Activated CD8-positive, alpha-beta T cell treated with anti-CD3 and anti-CD28 coated beads, Interleukin-2, amount 10 ng/mL, durations not matched to agents 7 days and 5 days (primary cell): ENCODE data around the gene FSTL4. TPM values are rescaled to one million over a fixed set of nuclear protein-coding genes. Genes with fewer than 3 reads are reported as not detected.

Experiments
- ATAC-seq: fragments of 150-1000 bp; cut with Tn5 transposase; one replicate; pipeline ENCODE4 v1.10.0; 2021; ENCODE audit warnings: moderate library complexity
- CTCF ChIA-PET: fragments of 350-600 bp; sonication (Branson Sonifier 250); formaldehyde crosslinking; loops from one replicate; lab custom pipeline; 2021; ENCODE audit warnings: antibody characterized with exemption; lab: Charles Lee
- POLR2A ChIA-PET: fragments of 350-600 bp; sonication (Branson Sonifier 250); formaldehyde crosslinking; loops from one replicate; lab custom pipeline; 2021; ENCODE audit warnings: antibody characterized with exemption; lab: Charles Lee
- DNase-seq: peaks from one replicate; pipeline ENCODE4 v3.0.0-alpha.2; 2020
- H3K27ac Mint-ChIP-seq: one replicate; pipeline ENCODE4 v1.8.0; 2021; ENCODE audit warnings: mild to moderate bottlenecking, mixed read lengths
- H3K27me3 Mint-ChIP-seq: one replicate; pipeline ENCODE4 v1.8.0; 2021; ENCODE audit warnings: low read depth, mixed read lengths
- H3K36me3 Mint-ChIP-seq: one replicate; pipeline ENCODE4 v1.8.0; 2021; ENCODE audit warnings: low read depth, mixed read lengths
- H3K4me1 Mint-ChIP-seq: one replicate; pipeline ENCODE4 v1.8.0; 2021; ENCODE audit warnings: low read depth, mixed read lengths
- H3K4me3 Mint-ChIP-seq: one replicate; pipeline ENCODE4 v1.8.0; 2021; ENCODE audit warnings: mild to moderate bottlenecking, mixed read lengths
- H3K9me3 Mint-ChIP-seq: one replicate; pipeline ENCODE4 v1.8.0; 2022; ENCODE audit warnings: mixed read lengths; ENCODE audit not compliant: insufficient read depth
- total RNA-seq, 2 experiments: library from RNA; stranded (reverse); gene quantifications; one replicate each; pipeline ENCODE4 v1.2.3, GENCODE V29; 2021

FSTL4 gene
- total RNA-seq, 2 experiments from 2014 or later: not detected

- ChIA-PET CTCF (no interaction called here), POLR2A (no interaction called here)
- peaks cover 2% of the 10 kb centered on the region for H3K4me1 Mint-ChIP-seq
- no peak for ATAC-seq
- H3K36me3 Mint-ChIP-seq: no peaks in the 10 kb centered on the region
- peaks cover 6% of the 10 kb centered on the region for H3K27me3 Mint-ChIP-seq
- H3K9me3 Mint-ChIP-seq: no peaks in the 10 kb centered on the region
- DNase-seq: no peak
- H3K27ac Mint-ChIP-seq: no peak overlapping the region
- no peak overlapping the region for H3K4me3 Mint-ChIP-seq
These were observed 381.3 kb downstream of the FSTL4 start for GRCh38 chr5:133230823-133231578.

- H3K4me3 Mint-ChIP-seq: no peak overlapping the region
- no peaks in the 10 kb centered on the region for H3K36me3 Mint-ChIP-seq
- H3K4me1 Mint-ChIP-seq: peaks cover 2% of the 10 kb centered on the region
- H3K9me3 Mint-ChIP-seq: no peaks in the 10 kb centered on the region
- DNase-seq: no peak
- CTCF ChIA-PET: no interaction called here
- no peak overlapping the region for H3K27ac Mint-ChIP-seq
- no peak for ATAC-seq
- POLR2A ChIA-PET: no interaction called here
- peaks cover 6% of the 10 kb centered on the region for H3K27me3 Mint-ChIP-seq
These were observed 382.2 kb downstream of the FSTL4 start for GRCh38 chr5:133229931-133230664.

GRCh38 chr5:133228316-133228715 is 384.0 kb downstream of the FSTL4 start:
- Mint-ChIP-seq H3K4me3 (no peak overlapping the region), H3K27ac (no peak overlapping the region), H3K9me3 (no peaks in the 10 kb centered on the region), H3K27me3 (peaks cover 6% of the 10 kb centered on the region), H3K4me1 (no peaks in the 10 kb centered on the region), H3K36me3 (no peaks in the 10 kb centered on the region)
- POLR2A ChIA-PET: no interaction called here
- no peak for DNase-seq
- CTCF ChIA-PET: no interaction called here
- ATAC-seq: no peak

DNA sequence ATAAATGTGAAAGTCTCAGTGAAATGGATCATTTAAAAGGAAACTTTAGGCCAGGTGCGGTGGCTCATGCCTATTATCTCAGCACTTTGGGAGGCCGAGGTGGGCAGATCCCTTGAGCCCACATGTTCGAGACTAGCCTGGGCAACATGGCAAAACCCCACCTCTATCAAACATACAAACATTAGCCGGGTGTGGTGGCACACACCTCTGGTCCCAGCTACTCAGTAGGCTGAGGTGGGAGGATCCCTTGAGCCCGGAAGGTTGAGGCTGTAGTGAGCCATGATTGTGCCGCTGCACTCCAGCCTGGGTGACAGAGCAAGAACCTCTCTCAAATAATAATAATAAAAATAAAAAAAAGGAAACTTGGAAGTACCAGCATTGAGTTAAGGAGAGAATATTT is 384.4 kb downstream of the FSTL4 start:
- H3K4me3 Mint-ChIP-seq: no peak overlapping the region

GRCh38 chr5:133227082-133227481 is 385.3 kb downstream of the FSTL4 start:
- CTCF ChIA-PET: no interaction called here
- ATAC-seq: no peak
- peaks cover 6% of the 10 kb centered on the region for H3K27me3 Mint-ChIP-seq
- no peak overlapping the region for H3K27ac Mint-ChIP-seq
- POLR2A ChIA-PET: no interaction called here
- no peaks in the 10 kb centered on the region for H3K9me3 Mint-ChIP-seq
- no peak for DNase-seq
- H3K4me3 Mint-ChIP-seq: no peak overlapping the region
- H3K36me3 Mint-ChIP-seq: no peaks in the 10 kb centered on the region
- no peaks in the 10 kb centered on the region for H3K4me1 Mint-ChIP-seq

More for the DNA sequence above, 384.4 kb downstream of the FSTL4 start:
- H3K27ac Mint-ChIP-seq: no peak overlapping the region
- no peaks in the 10 kb centered on the region for H3K4me1 Mint-ChIP-seq
- ATAC-seq (no peak), DNase-seq (no peak)
- CTCF ChIA-PET: no interaction called here
- POLR2A ChIA-PET: no interaction called here
- no peaks in the 10 kb centered on the region for H3K9me3 Mint-ChIP-seq
- peaks cover 6% of the 10 kb centered on the region for H3K27me3 Mint-ChIP-seq
- H3K36me3 Mint-ChIP-seq: no peaks in the 10 kb centered on the region

DNA sequence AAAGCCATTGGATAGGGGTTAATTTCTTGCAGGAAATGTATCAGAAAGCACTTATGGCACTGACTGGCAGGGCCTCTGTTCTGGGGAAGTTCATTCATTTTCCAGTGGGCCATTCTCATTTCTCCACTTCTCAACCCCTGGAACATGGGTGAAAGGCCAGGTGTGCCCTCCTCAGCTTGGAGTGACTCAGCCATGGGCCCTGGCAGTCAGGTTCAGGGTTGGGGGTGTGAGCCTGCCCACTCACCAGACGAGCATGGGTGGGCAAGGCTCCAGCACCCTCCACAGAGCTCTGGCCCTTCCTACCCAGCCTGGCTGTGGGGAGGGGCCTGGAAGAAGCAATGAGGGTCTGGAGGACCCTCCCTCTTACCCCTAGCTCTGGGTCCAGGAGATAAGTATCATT is 386.2 kb downstream of the FSTL4 start:
- ATAC-seq (no peak), DNase-seq (no peak)
- H3K4me3 Mint-ChIP-seq: no peak overlapping the region
- no peaks in the 10 kb centered on the region for H3K9me3 Mint-ChIP-seq
- no peaks in the 10 kb centered on the region for H3K36me3 Mint-ChIP-seq
- POLR2A ChIA-PET: no interaction called here
- no peaks in the 10 kb centered on the region for H3K4me1 Mint-ChIP-seq
- peaks cover 6% of the 10 kb centered on the region for H3K27me3 Mint-ChIP-seq
- H3K27ac Mint-ChIP-seq: no peak overlapping the region
- CTCF ChIA-PET: no interaction called here

GRCh38 chr5:133225671-133226152 is 386.6 kb downstream of the FSTL4 start:
- DNase-seq (no peak), ATAC-seq (no peak)
- peaks cover 6% of the 10 kb centered on the region for H3K27me3 Mint-ChIP-seq
- no peak overlapping the region for H3K4me3 Mint-ChIP-seq
- no peaks in the 10 kb centered on the region for H3K36me3 Mint-ChIP-seq
- ChIA-PET CTCF (no interaction called here), POLR2A (no interaction called here)
- H3K27ac Mint-ChIP-seq: no peak overlapping the region
- H3K9me3 Mint-ChIP-seq: no peaks in the 10 kb centered on the region
- H3K4me1 Mint-ChIP-seq: no peaks in the 10 kb centered on the region

DNA sequence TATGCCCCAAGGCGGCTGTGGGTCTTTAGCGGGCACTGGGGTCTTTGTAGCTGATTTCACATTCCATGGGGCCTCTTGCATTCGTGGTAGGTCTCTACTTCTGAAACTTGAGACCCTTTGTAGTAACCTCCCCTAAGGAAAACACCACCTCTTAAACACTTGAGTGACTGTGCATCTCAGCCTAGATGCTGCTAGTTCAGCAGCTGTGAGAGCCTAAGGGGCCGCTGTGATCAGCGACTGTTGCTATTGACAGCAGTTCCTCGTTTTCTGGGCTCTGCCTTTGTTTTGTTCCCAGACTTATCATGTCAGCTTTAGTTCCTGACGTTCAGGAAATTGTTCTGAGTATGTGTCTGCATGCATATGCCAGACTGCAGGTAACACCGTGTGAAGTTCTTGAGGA is 389.4 kb downstream of the FSTL4 start:
- ChIA-PET CTCF (no interaction called here), POLR2A (no interaction called here)
- H3K27ac Mint-ChIP-seq: no peak overlapping the region
- H3K4me1 Mint-ChIP-seq: no peaks in the 10 kb centered on the region
- ATAC-seq (no peak), DNase-seq (no peak)
- H3K27me3 Mint-ChIP-seq: peaks cover 6% of the 10 kb centered on the region
- no peak overlapping the region for H3K4me3 Mint-ChIP-seq
- no peaks in the 10 kb centered on the region for H3K36me3 Mint-ChIP-seq
- no peaks in the 10 kb centered on the region for H3K9me3 Mint-ChIP-seq

DNA sequence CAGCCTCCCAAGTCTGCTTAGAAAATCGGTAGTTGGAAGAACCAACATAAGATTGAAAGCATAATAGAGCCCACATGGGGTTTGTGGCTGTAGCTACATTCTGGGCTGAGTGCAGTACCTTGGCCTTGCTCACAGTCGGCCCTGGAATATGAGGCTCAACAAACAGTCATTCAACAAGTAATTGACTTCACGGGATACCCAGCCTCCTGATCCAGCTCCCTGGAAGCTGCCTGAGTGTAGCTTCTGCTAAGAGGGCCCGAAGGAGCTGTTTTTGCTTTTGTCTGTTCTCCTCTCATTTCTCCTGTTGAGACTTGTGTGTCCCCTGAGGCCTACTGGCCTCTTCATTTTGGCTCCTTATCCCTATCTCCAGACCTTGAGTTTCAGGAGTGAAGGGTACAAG is 389.8 kb downstream of the FSTL4 start:
- DNase-seq (no peak), ATAC-seq (no peak)
- no peaks in the 10 kb centered on the region for H3K36me3 Mint-ChIP-seq
- CTCF ChIA-PET: no interaction called here
- H3K4me3 Mint-ChIP-seq: no peak overlapping the region
- no peaks in the 10 kb centered on the region for H3K9me3 Mint-ChIP-seq
- no peak overlapping the region for H3K27ac Mint-ChIP-seq
- POLR2A ChIA-PET: no interaction called here
- H3K27me3 Mint-ChIP-seq: peaks cover 6% of the 10 kb centered on the region
- H3K4me1 Mint-ChIP-seq: no peaks in the 10 kb centered on the region

DNA sequence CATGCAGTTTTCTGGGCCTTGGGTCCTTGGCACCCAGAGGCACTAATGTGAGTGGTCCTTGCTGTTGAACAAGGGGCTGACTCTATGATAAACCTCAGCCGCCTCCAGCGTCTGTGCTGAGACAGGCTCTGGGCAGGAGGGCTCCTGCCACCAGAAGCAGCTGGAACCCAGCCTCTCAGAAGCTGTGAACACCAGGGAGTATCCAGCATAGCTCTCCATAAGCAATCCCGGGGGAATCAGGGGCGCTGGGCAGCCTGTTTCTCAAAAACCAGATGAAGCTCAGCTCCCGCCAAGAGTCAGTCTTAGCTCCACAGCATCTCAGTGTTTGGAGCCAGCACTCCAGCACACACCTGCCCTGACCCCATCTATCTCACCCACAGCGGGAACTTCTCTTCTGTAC is 390.3 kb downstream of the FSTL4 start:
- ChIA-PET CTCF (no interaction called here), POLR2A (no interaction called here)
- H3K27ac Mint-ChIP-seq: no peak overlapping the region
- no peak overlapping the region for H3K4me3 Mint-ChIP-seq
- H3K36me3 Mint-ChIP-seq: no peaks in the 10 kb centered on the region
- no peaks in the 10 kb centered on the region for H3K9me3 Mint-ChIP-seq
- DNase-seq (no peak), ATAC-seq (no peak)
- no peaks in the 10 kb centered on the region for H3K4me1 Mint-ChIP-seq
- H3K27me3 Mint-ChIP-seq: peaks cover 6% of the 10 kb centered on the region

DNA sequence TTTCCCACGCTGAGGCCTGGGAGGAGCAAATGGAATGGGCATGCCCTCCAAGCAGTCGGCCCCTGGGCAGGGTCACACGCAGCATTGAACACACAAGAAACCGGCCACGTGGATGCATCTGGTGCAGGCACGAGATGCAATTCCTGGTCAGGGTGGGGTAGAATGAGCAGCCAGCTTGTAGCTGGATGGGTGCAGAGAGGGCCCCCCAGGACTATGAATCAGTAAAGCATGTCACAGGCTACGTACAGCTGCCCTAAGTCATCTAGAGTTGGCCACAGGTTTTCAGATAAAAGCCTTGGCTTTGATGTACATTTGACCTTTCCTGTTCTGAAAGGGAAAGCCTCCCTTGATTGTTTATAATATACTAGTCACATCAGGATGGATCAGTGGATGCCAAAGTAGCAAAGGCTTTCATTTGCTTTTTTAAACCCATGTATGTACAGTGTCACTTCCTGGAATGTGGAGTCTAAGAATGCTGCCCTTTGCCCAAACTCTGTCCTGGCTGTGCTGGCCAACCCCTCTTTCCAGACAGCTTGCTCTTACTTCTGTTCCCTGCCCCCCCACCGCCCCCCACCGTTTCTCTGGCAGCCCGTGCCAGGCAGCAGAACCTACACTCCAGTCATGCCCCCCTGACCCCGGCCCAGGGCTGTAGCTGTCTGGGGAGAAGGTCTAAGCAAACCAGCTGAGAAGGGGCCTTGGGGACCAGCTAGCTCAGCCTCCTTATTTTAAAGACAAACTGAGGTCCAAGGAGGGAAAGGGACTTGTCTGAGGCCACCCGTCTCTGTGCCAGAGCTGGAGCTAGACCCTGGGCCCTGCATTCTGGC is 391.3 kb downstream of the FSTL4 start:
- ChIA-PET CTCF (no interaction called here), POLR2A (no interaction called here)
- DNase-seq (no peak), ATAC-seq (no peak)
- Mint-ChIP-seq H3K4me1 (no peaks in the 10 kb centered on the region), H3K9me3 (no peaks in the 10 kb centered on the region), H3K36me3 (no peaks in the 10 kb centered on the region), H3K27ac (no peak overlapping the region), H3K27me3 (no peaks in the 10 kb centered on the region), H3K4me3 (no peak overlapping the region)

DNA sequence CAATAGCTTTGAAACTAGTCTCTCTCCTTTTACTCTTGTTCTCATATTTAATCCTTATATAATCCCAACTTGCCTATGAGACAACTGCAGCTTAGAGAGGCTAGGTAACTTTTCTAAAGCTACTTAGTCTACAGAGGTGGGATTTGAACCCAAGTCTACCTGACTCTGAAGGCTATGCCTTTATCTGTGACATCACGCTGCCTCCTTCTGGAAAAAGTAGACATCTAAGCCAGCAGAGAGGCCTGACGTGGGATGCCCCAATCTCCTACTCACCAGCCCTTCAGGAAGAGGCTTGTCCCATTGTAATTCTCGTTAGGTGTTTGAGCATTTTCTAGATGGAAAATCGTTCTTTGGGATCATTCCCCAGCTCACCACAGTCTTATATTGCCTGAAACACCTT is 393.0 kb downstream of the FSTL4 start:
- no peaks in the 10 kb centered on the region for H3K9me3 Mint-ChIP-seq
- POLR2A ChIA-PET: no interaction called here
- H3K4me3 Mint-ChIP-seq: no peak overlapping the region
- no peak for ATAC-seq
- DNase-seq: no peak
- no peaks in the 10 kb centered on the region for H3K36me3 Mint-ChIP-seq
- H3K27ac Mint-ChIP-seq: no peak overlapping the region
- H3K4me1 Mint-ChIP-seq: no peaks in the 10 kb centered on the region
- CTCF ChIA-PET: interaction anchor here (1.0 kb wide), 1 partner anchor 106 kb away, joined by 3 read pairs; no protein-coding TSS in a partner anchor
- H3K27me3 Mint-ChIP-seq: no peaks in the 10 kb centered on the region
